Spleen (tissue), 11 donors: ENCODE data around the gene DNAJC25. TPM values are rescaled to one million over a fixed set of nuclear protein-coding genes. Genes with fewer than 3 reads are reported as not detected.

ENCODE experiments used
- DNase-seq: peaks from one replicate; pipeline ENCODE4 v3.0.0-alpha.2; 2020
- H3K27ac ChIP-seq, 8 donors: fragments of 200-600 bp; sonication (generic) in 7 of 8; 1 replicate in 4 of 8; 2 replicates in 4 of 8; pipeline versions ENCODE4 v1.5.0 to v1.8.0; 2016 to 2021; ENCODE audit warnings: inconsistent platforms in 4 of 8, mild to moderate bottlenecking in 4 of 8, moderate library complexity in 1 of 8
- H3K27me3 ChIP-seq, 7 donors: fragments of 200-600 bp; sonication (generic) in 6 of 7; replicated peaks in 1 of 7; 1 replicate in 4 of 7; 2 replicates in 3 of 7; pipeline versions ENCODE4 v1.5.0 to v1.8.0; 2016 to 2021; ENCODE audit warnings: inconsistent platforms in 3 of 7, mild to moderate bottlenecking in 1 of 7
- H3K36me3 ChIP-seq, 6 donors: fragments of 200-600 bp; sonication (generic) in 5 of 6; 1 replicate in 4 of 6; 2 replicates in 2 of 6; pipeline versions ENCODE4 v1.5.0 to v1.8.0; 2016 to 2021; ENCODE audit warnings: inconsistent platforms in 2 of 6
- H3K4me1 ChIP-seq, 6 donors: fragments of 200-600 bp; sonication (generic) in 5 of 6; 1 replicate in 3 of 6; 2 replicates in 3 of 6; pipeline versions ENCODE4 v1.5.0 to v1.8.0; 2016 to 2021; ENCODE audit warnings: inconsistent platforms in 3 of 6
- H3K4me3 ChIP-seq, 8 donors: fragments of 200-600 bp; sonication (generic) in 7 of 8; 1 replicate in 4 of 8; 2 replicates in 4 of 8; pipeline versions ENCODE4 v1.5.0 to v1.8.0; 2016 to 2021; ENCODE audit warnings: inconsistent platforms in 4 of 8, mild to moderate bottlenecking in 4 of 8, moderate library complexity in 2 of 8
- H3K9me3 ChIP-seq, 8 donors: fragments of 200-600 bp; sonication (generic) in 7 of 8; 1 replicate in 4 of 8; 2 replicates in 4 of 8; pipeline versions ENCODE4 v1.5.0 to v1.8.0; 2016 to 2021; ENCODE audit warnings: inconsistent platforms in 4 of 8
- POLR2A ChIP-seq, 3 donors: fragments of 450-650 bp; IDR thresholded peaks; one replicate each; pipeline ENCODE4 v1.5.1; 2017; ENCODE audit warnings: antibody characterized with exemption in 3 of 3, mild to moderate bottlenecking in 1 of 3
- POLR2AphosphoS5 ChIP-seq, 3 donors: sonication (generic); formaldehyde crosslinking; IDR thresholded peaks; one replicate each; pipeline ENCODE4 v1.5.1; 2017; ENCODE audit warnings: antibody characterized with exemption in 3 of 3
- WGBS, 5 donors: extraction: QIAGEN DNeasy Blood & Tissue Kit in 3 of 5; methylation state at CpG; one replicate each; pipeline versions ENCODE4 v1.1.5 to v1.1.7; 2013 to 2018; 5-methylcytosine and 5-hydroxymethylcytosine counted together
- intact Hi-C: fragments of 100-400 bp; cut with DNase I; formaldehyde crosslinking; loops from one replicate; pipeline ENCODE4 v1.15.0; 2023; ENCODE audit warnings: low total_unique reads
- polyA plus RNA-seq, 3 donors: library from polyadenylated mRNA; stranded (reverse); fragments of 200-250 nt; gene quantifications; one replicate each; pipeline ENCODE4 v1.2.1, GENCODE V29; 2013
- total RNA-seq, 7 donors: library from RNA; depleted of rRNA in 3 of 7; stranded (reverse); fragments of >200 nt in 3 of 7; fragmentation: NEBNext Ultra II Directional in 4 of 7; extraction: Animal tissue kit (Norgen Biotek cat#: 25700) in 4 of 7; gene quantifications; one replicate each; pipeline versions ENCODE4 v1.1.0 to v1.2.1, GENCODE V29; 2016 to 2021
- TF ChIP-seq, protein P1 (sequence below), 11 experiments: fragments of 200-600 bp in 7 of 11; fragments of 450-650 bp in 4 of 11; sonication (generic) in 4 of 11; IDR thresholded peaks in 8 of 11; conservative IDR thresholded peaks in 3 of 11; 1 replicate in 7 of 11; 2 replicates in 4 of 11; pipeline versions ENCODE4 v1.4.0 to v1.8.0; 2016 to 2021; ENCODE audit warnings: antibody characterized with exemption in 11 of 11, inconsistent platforms in 4 of 11, mild to moderate bottlenecking in 1 of 11
- donor health status: healthy with polysubstance abuse.
- donor health status: DM: no; HTN: no; CAD: no; lungs with moderate emphysema.
- donor health status: DM: no; HTN: no; CAD: no.
- donor health status: Bipolar disorder and iron deficiency.
- donor health status: healthy.
- donor health status: DM: no; HTN: no; CAD: no.
- donor health status: DM: yes; HTN: yes; CAD: no.

Gene DNAJC25
- total and polyA plus RNA-seq, 10 donors = 3.1 to 6.0 (median 3.9) TPM

DNA sequence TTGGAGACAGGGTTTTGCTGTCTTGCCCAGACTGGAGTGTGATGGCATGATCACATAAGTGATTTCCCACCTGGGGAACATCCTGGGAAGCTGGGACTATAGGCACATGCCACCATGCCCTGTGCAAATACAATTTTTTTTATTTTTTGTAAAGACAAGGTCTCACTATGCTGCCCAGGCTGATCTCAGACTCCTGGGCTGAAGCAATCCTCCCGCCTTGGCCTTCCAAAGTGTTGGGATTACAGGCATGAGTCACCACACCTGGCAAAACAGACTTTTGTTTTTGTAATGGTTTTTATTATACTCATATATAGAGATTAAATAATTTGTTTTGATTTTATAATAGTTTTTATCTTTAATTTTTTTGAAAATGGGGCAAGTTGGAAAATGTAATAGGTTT is 14.7 kb downstream of the DNAJC25 start:
- no peaks in the 10 kb centered on the region for H3K27me3 ChIP-seq
- H3K4me3 ChIP-seq = no peak overlapping the region
- WGBS, 5 donors = 93 to 100% (median 96%) methylated on average over 1 of the region's 1 CpG
- TF ChIP-seq, protein P1, sequence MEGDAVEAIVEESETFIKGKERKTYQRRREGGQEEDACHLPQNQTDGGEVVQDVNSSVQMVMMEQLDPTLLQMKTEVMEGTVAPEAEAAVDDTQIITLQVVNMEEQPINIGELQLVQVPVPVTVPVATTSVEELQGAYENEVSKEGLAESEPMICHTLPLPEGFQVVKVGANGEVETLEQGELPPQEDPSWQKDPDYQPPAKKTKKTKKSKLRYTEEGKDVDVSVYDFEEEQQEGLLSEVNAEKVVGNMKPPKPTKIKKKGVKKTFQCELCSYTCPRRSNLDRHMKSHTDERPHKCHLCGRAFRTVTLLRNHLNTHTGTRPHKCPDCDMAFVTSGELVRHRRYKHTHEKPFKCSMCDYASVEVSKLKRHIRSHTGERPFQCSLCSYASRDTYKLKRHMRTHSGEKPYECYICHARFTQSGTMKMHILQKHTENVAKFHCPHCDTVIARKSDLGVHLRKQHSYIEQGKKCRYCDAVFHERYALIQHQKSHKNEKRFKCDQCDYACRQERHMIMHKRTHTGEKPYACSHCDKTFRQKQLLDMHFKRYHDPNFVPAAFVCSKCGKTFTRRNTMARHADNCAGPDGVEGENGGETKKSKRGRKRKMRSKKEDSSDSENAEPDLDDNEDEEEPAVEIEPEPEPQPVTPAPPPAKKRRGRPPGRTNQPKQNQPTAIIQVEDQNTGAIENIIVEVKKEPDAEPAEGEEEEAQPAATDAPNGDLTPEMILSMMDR (IDR thresholded peaks at IDR 0.05 in 8 of 11, conservative IDR thresholded peaks at IDR 0.05 in 3 of 11) = no peak
- TF ChIP-seq POLR2A (IDR thresholded peaks at IDR 0.05) = no peak
- no peaks in the 10 kb centered on the region for H3K4me1 ChIP-seq
- intact Hi-C loops = no loop called here
- H3K27ac ChIP-seq = no peak overlapping the region
- peaks cover 0 to 66% (median 16%) of the 10 kb centered on the region in 6 donors for H3K36me3 ChIP-seq
- no peaks in the 10 kb centered on the region for H3K9me3 ChIP-seq
- DNase-seq = no peak

- no peak for TF ChIP-seq POLR2A (IDR thresholded peaks at IDR 0.05)
- TF ChIP-seq, protein P1 (IDR thresholded peaks at IDR 0.05 in 8 of 11, conservative IDR thresholded peaks at IDR 0.05 in 3 of 11) = no peak
- no peak for TF ChIP-seq POLR2AphosphoS5 (IDR thresholded peaks at IDR 0.05)
- Histone ChIP-seq H3K36me3 (peaks cover 0 to 68% (median 16%) of the 10 kb centered on the region in 6 donors), H3K4me3 (no peak overlapping the region), H3K4me1 (no peaks in the 10 kb centered on the region), H3K9me3 (no peaks in the 10 kb centered on the region), H3K27ac (no peak overlapping the region), H3K27me3 (no peaks in the 10 kb centered on the region)
- intact Hi-C loops = no loop called here
- no peak for DNase-seq
- WGBS, 5 donors = 87 to 100% (median 91%) methylated on average over 2 of the region's 2 CpGs
Observed at GRCh38 chr9:111646417-111646816, 15.3 kb downstream of the DNAJC25 start.

DNA sequence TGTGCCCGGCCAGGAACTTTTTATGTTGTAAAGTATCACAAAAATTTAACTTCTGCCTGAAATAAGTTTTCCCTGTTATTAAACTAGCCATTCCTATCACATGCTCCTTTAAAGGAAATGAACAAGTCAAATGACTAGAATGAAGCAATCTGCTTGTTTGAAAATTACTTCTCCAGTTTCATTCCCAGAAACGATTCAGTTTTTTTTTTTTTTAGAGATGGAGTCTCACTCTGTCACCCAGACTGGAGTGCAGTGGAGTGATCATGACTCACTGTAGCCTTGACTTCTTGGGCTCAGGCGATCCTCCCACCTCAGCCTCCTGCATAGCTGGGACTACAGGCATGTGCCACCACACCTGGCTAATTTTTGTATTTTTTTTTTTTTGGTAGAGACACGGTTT is 16.9 kb downstream of the DNAJC25 start:
- Histone ChIP-seq H3K27me3 (no peaks in the 10 kb centered on the region), H3K4me1 (no peaks in the 10 kb centered on the region), H3K4me3 (no peak overlapping the region), H3K27ac (no peak overlapping the region), H3K9me3 (no peaks in the 10 kb centered on the region), H3K36me3 (peaks cover 0 to 70% (median 16%) of the 10 kb centered on the region in 6 donors)
- 77 to 93% (median 87%) methylated on average over 4 of the region's 4 CpGs for WGBS, 5 donors
- intact Hi-C loops = no loop called here
- TF ChIP-seq POLR2AphosphoS5 (IDR thresholded peaks at IDR 0.05) (no peak), POLR2A (IDR thresholded peaks at IDR 0.05) (no peak)
- TF ChIP-seq, protein P1 (IDR thresholded peaks at IDR 0.05 in 8 of 11, conservative IDR thresholded peaks at IDR 0.05 in 3 of 11) = no peak
- DNase-seq = no peak

DNA sequence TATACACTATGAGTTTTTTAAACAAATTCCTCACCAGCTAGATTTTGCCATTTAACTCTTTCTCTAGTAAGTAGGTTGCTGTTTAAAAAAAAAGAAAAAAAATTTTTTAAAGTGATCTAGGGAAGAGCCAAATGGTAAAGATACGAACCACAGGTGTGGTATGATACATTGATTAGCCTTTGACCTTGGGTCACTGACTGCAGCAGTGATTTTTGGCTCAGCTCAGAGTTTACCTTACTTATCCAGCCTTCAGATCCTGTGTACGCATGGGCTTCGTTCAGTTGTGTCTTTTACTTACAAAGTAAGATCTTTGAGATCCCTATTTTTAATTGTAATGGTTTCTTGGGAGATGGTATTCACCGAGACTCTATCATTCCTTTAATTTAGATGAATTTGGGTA is 17.9 kb downstream of the DNAJC25 start:
- TF ChIP-seq POLR2AphosphoS5 (IDR thresholded peaks at IDR 0.05) (no peak), POLR2A (IDR thresholded peaks at IDR 0.05) (no peak)
- TF ChIP-seq, protein P1 (IDR thresholded peaks at IDR 0.05 in 8 of 11, conservative IDR thresholded peaks at IDR 0.05 in 3 of 11) = no peak
- no peaks in the 10 kb centered on the region for H3K4me1 ChIP-seq
- DNase-seq = no peak
- H3K27me3 ChIP-seq = no peaks in the 10 kb centered on the region
- peaks cover 0 to 74% (median 19%) of the 10 kb centered on the region in 6 donors for H3K36me3 ChIP-seq
- 95 to 99% (median 96%) methylated on average over 4 of the region's 4 CpGs for WGBS, 5 donors
- no peak overlapping the region for H3K4me3 ChIP-seq
- H3K27ac ChIP-seq = no peak overlapping the region
- H3K9me3 ChIP-seq = no peaks in the 10 kb centered on the region
- intact Hi-C loops = no loop called here
